GM20000 (cell line): ENCODE measurements around the gene TMEM178B.

Source experiments
- DNase-seq: peaks from one replicate; pipeline ENCODE4 v3.0.0; 2012; ENCODE audit warnings: low spot score
- TF ChIP-seq, protein P1 (sequence below): IDR thresholded peaks from 2 replicates; pipeline ENCODE4 v1.5.1; 2012; ENCODE audit warnings: mild to moderate bottlenecking, control low read depth; ENCODE audit errors: extremely low read depth, missing control alignments

Gene TMEM178B

DNA sequence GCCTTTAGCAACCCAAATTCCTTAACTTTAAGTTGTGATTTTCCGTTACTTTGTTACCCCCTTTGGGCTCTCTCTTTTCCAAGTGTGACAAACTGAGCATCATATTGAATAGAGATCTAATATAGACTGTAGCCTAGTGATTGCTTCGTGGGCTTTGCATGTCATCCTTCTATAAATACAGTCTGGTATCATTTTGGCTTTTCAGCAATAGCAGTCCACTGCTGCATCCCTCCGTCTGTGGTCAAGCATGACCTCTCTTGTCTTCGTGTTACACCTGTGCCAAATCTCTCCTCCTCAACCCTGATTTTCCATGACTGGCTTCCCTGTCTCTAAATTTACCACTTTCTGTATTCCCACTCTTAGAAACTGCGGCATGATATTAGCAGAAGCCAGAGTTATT, 423.5 kb downstream of the TMEM178B start:
- TF ChIP-seq, protein P1, sequence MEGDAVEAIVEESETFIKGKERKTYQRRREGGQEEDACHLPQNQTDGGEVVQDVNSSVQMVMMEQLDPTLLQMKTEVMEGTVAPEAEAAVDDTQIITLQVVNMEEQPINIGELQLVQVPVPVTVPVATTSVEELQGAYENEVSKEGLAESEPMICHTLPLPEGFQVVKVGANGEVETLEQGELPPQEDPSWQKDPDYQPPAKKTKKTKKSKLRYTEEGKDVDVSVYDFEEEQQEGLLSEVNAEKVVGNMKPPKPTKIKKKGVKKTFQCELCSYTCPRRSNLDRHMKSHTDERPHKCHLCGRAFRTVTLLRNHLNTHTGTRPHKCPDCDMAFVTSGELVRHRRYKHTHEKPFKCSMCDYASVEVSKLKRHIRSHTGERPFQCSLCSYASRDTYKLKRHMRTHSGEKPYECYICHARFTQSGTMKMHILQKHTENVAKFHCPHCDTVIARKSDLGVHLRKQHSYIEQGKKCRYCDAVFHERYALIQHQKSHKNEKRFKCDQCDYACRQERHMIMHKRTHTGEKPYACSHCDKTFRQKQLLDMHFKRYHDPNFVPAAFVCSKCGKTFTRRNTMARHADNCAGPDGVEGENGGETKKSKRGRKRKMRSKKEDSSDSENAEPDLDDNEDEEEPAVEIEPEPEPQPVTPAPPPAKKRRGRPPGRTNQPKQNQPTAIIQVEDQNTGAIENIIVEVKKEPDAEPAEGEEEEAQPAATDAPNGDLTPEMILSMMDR = no peak
- DNase-seq = no peak

DNA sequence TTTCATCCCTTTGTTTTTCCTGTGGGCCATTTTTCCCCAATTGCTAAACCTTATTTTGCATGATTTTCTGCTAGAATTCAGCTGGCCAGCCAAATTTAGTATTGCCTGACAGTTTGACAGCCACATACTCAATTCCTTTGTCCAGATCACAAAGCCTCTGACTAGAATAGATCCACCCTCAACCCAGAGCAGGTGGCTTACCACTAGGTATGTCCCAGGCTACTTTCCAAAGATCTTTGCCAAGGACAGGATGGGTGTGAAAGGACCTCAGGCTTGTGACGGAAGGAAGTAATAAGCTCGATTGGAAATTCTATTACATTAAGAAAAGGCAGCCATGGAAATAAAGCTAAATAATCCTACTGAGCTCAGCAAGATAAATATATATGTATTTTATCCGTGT, 426.7 kb downstream of the TMEM178B start:
- TF ChIP-seq, protein P1 = no peak
- no peak for DNase-seq

DNA sequence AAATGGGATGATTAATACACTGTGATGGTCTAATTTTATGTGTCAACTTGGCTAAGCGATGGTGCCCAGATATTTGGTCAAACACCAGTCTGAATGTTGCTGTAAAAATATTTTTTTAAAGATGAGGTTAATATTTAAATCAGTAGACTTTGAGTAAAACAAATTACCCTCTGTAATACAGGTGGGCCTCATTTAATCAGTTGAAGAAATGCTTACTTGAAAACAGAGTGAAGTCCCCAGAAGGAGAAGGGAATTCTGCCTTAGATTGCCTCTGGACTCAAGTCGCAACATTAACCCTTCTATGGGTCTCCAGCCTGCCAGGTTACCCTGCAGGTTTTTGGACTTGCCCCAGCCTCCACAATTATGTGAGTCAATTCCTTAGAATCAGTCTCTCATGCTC, 427.6 kb downstream of the TMEM178B start:
- DNase-seq = no peak
- TF ChIP-seq, protein P1 = no peak

DNA sequence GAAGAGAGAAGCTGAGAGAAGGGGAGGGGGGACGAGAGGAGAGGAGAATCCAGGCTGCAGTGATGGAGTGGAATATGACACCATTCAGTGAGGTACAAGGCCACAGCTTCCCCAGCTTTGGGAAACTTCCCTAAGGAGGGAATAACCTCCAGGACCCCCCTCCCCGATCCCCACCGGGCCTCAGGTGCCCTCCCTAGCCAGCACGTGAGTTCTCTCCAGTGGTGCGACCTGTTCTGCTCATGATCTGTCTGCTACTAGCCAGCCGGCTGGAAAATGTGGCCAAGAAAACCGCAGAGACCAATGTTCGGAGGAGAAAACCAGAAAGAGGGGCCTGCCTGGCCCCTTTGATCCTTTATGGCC, 437.4 kb downstream of the TMEM178B start:
- TF ChIP-seq, protein P1 = no peak
- DNase-seq = no peak

DNA sequence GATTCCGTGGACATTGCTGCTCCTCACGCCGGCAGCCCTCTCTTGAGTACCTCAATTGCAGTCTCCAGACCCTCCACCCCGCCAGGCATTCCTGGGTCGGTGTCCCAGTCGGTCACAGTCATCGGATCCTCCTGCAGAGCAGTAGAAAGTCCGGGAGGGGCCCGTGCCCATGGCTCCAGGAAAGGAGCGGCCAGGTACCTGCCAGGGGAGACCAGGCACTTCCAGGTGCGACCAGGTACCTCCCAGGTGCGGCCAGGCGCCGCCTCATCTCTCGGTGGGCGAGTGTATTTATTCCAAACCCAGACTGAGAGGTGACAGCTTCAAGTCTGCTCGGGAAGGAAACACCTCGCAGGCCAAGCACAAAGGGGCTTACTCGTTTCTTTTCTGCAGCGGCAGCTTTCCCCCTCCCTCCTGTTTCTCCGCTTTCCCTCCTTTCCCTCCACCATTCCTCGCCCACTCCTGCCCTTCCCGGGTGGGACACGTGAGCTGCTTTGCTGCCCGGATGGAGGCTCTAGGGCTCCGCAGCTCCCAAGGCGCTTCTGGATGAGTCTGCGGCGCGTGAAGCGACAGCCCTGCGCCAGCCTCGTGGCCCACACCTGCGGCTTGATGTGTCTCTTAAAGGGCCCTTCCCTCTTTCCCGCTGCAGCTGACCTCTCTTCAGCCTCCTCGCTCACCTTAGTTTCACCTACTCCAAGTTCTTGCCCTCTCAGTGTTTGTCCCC, 438.0 kb downstream of the TMEM178B start:
- DNase-seq = no peak
- TF ChIP-seq, protein P1 = no peak

DNA sequence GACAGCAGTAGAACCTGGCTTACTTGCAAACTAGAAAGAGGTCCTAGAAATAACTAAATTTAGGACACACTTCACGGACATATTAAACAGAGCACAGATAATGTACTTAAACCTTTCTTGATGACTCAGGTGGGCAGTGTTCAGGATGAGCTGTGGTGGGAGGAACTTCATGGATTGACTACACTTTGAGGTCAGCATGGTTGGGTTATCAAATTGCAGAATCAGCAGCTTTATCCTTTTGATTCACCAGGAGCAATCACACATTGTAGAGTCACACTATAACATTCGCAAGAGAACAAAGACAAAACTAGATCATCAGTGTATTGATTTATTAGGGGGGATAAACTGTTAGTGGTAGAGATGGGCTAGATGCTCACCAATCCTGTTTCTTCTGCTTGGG, 438.7 kb downstream of the TMEM178B start:
- no peak for DNase-seq
- TF ChIP-seq, protein P1 = no peak

DNA sequence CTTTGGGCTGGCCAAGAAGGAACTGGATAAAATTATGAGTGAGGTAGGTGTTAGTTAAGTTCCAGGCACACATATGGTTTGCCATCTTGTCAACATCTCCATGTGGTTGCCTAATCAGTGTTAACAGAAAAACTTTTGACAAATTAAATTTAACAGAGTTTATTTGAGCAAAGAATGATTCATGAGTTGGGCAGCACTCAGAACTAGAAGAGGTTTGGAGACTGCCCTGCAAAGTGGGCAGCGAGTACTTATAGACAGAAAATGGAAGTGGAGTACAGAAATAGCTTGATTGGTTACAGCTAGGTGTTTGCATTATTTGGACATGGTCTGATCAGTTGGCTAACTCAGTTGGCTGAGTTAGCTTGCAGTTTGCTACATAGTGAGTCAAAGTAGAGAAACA, 439.9 kb downstream of the TMEM178B start:
- TF ChIP-seq, protein P1 = no peak
- no peak for DNase-seq
